Retina (tissue), 1 donor: ENCODE measurements around the gene COTL1.

ENCODE experiments used
- DNase-seq: peaks from one replicate; pipeline ENCODE4 v3.0.0-alpha.2; 2016

Gene COTL1

GRCh38 chr16:84617791-84618580 lies at the start of gene COTL1:
Gene COTL1, minus strand, starts transcription at chr16:84618078. Its CDS starts 164 bp downstream, at chr16:84617914.
- peak; percentile 88 for DNase-seq

GRCh38 chr16:84665843-84666242 lies 48.0 kb upstream of the COTL1 start:
- DNase-seq, result no peak

- DNase-seq, result no peak
Measured at GRCh38 chr16:84665359-84665758, 47.5 kb upstream of the COTL1 start.

- DNase-seq, result no peak
Measured at GRCh38 chr16:84663433-84664101, 45.7 kb upstream of the COTL1 start.

- DNase-seq, result no peak
Measured at GRCh38 chr16:84662471-84662870, 44.6 kb upstream of the COTL1 start.

- no peak for DNase-seq
Measured at GRCh38 chr16:84661418-84662060, 43.7 kb upstream of the COTL1 start.

- DNase-seq, result no peak
Measured at GRCh38 chr16:84660973-84661372, 43.1 kb upstream of the COTL1 start.

GRCh38 chr16:84659656-84660300 lies 41.9 kb upstream of the COTL1 start:
- no peak for DNase-seq

GRCh38 chr16:84658690-84659089 lies 40.8 kb upstream of the COTL1 start:
- DNase-seq, result no peak

GRCh38 chr16:84657229-84657837 lies 39.5 kb upstream of the COTL1 start:
- no peak for DNase-seq

GRCh38 chr16:84656649-84657048 lies 38.8 kb upstream of the COTL1 start:
- DNase-seq, result no peak

- no peak for DNase-seq
Measured at GRCh38 chr16:84654998-84655397, 37.1 kb upstream of the COTL1 start.

GRCh38 chr16:84654238-84654637 lies 36.4 kb upstream of the COTL1 start:
- no peak for DNase-seq

GRCh38 chr16:84652566-84652965 lies 34.7 kb upstream of the COTL1 start:
- no peak for DNase-seq

GRCh38 chr16:84650062-84650991 lies 32.4 kb upstream of the COTL1 start:
- DNase-seq, result no peak

- no peak for DNase-seq
Measured at GRCh38 chr16:84649511-84649861, 31.6 kb upstream of the COTL1 start.

- DNase-seq, result peak; percentile 72
Measured at GRCh38 chr16:84648595-84649510, 31.0 kb upstream of the COTL1 start.

- DNase-seq, result peak; percentile 79
Measured at GRCh38 chr16:84647828-84648594, 30.1 kb upstream of the COTL1 start, which contains the start of gene KLHL36. Gene KLHL36, plus strand, starts transcription at chr16:84648511. Its CDS starts 2,357 bp downstream, at chr16:84650868.

GRCh38 chr16:84643674-84644073 lies 25.8 kb upstream of the COTL1 start:
- DNase-seq, result no peak

- peak; percentile 39 for DNase-seq
Measured at GRCh38 chr16:84643180-84643583, 25.3 kb upstream of the COTL1 start.
